Endothelial cell of umbilical vein (primary cell): ENCODE measurements around the gene NFKB1.

ENCODE experiments used
- CTCF ChIP-seq, 2 donors: IDR thresholded peaks; 1 replicate in 1 of 2; 2 replicates in 1 of 2; pipeline ENCODE4 v1.5.1; 2011; ENCODE audit warnings: low read length in 2 of 2, mild to moderate bottlenecking in 2 of 2, moderate library complexity in 2 of 2, control low read depth in 1 of 2, inconsistent platforms in 1 of 2, low read depth in 1 of 2; ENCODE audit not compliant: insufficient read depth in 1 of 2; ENCODE audit errors: extremely low read depth in 1 of 2
- JUN ChIP-seq: IDR thresholded peaks from 2 replicates; pipeline ENCODE4 v1.6.1; 2011; ENCODE audit warnings: borderline replicate concordance, low read depth; ENCODE audit not compliant: insufficient read length, insufficient read depth

- TF ChIP-seq JUN (no peak), CTCF (IDR thresholded peaks at IDR 0.05; ENCODE audit: extremely low read depth in 1 of 2, insufficient read depth in 1 of 2, low read depth in 1 of 2, low read length in 2 of 2) (no peak)
Measured at GRCh38 chr4:102553982-102554381, 52.8 kb downstream of the NFKB1 start.
